HUES64 (cell line): ENCODE results near the gene COMMD3.
"Not testable (repeated sequence)": the region's sequence is repeated elsewhere in the genome, so short reads cannot be mapped to it uniquely, and the experiment has no call there.

ENCODE experiments used
- H3K27ac ChIP-seq: 2 replicates; pipeline ENCODE4 v1.7.0; 2013; ENCODE audit warnings: low read depth, low read length, inconsistent platforms
- H3K27me3 ChIP-seq: 2 replicates; pipeline ENCODE4 v1.6.1; 2013; ENCODE audit warnings: mild to moderate bottlenecking, low read length; ENCODE audit not compliant: insufficient read depth
- H3K36me3 ChIP-seq: 2 replicates; pipeline ENCODE4 v1.6.1; 2013; ENCODE audit warnings: mild to moderate bottlenecking, low read length; ENCODE audit not compliant: insufficient read depth
- H3K4me1 ChIP-seq: 2 replicates; pipeline ENCODE4 v1.6.1; 2013; ENCODE audit warnings: mild to moderate bottlenecking, low read length, moderate library complexity; ENCODE audit not compliant: insufficient read depth
- H3K4me3 ChIP-seq: 2 replicates; pipeline ENCODE4 v1.5.1; 2013; ENCODE audit warnings: mild to moderate bottlenecking, low read length, moderate library complexity
- H3K9ac ChIP-seq: 2 replicates; pipeline ENCODE4 v1.6.1; 2013; ENCODE audit warnings: mild to moderate bottlenecking, low read depth, low read length
- H3K9me3 ChIP-seq: 2 replicates; pipeline ENCODE4 v1.6.1; 2013; ENCODE audit warnings: low read depth, low read length; ENCODE audit not compliant: insufficient read depth
- WGBS: fragments of 150-250, 120-280 bp; methylation state at CpG from one replicate; pipeline ENCODE4 v1.1.7; 2013; ENCODE audit warnings: missing lambda C conversion rate; 5-methylcytosine and 5-hydroxymethylcytosine counted together

The COMMD3 gene

DNA sequence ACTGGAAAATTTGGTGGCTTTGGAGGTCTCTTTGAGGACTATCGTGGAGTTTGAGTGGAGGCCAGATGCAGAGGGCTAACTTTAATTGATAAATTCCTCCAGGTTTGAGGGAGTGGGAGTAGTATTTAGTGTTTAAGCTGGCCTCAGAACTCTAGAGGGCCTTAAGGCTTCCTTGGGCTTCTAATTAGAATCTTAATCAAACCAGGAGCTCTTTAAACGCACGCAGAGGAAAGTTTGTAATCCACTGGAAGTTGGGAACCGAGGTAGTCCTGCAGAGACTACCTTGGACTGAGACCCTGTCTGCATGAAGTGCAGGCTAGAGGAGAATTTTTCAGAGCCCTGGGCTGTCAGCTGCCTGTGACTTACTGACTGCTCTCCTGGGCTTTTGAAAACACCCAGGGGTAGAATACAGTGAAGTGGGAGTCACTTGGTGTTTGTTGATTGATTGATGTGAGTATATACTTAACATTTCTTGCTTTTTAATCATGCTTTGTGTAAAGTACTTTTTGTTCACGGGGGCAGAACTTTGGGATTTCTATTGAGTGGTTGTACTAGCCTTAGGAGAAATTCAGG, 35.0 kb downstream of the COMMD3 start:
- no peaks in the 10 kb centered on the region for H3K4me1 ChIP-seq
- H3K9ac ChIP-seq = no peak overlapping the region
- no peaks in the 10 kb centered on the region for H3K36me3 ChIP-seq
- peaks cover 39% of the 10 kb centered on the region for H3K27me3 ChIP-seq
- no peak overlapping the region for H3K27ac ChIP-seq
- WGBS = 88% methylated on average over 5 of the region's 5 CpGs
- H3K4me3 ChIP-seq = no peak overlapping the region
- H3K9me3 ChIP-seq = no peaks in the 10 kb centered on the region

DNA sequence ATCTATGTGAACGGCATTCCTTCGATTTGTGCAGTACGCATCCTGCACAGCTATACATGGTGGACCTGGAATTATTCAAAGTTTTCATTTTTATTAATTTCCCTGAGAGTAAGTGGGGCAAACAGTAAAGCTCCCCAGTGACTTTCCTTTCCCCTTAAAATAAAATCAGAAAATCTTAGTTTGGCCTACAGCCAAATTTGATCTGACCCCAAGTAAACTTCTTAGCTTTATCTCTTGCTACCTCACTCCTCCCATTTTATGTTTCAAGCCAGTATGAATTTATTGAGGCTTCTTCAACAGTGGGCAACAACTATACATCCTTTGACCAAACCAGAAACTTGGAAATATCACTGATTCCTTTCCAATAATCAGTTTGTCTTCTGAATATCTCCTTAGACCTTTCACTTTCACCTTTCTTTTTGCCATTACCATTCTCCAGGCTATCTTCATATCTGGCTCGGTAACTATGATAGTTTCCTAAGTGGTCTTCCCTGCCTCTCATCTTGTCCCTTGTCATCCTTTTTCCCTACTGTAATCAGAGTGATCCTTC, 40.2 kb downstream of the COMMD3 start:
- Histone ChIP-seq H3K27ac (no peak overlapping the region), H3K4me1 (no peaks in the 10 kb centered on the region), H3K9ac (no peak overlapping the region), H3K9me3 (no peaks in the 10 kb centered on the region), H3K4me3 (no peak overlapping the region), H3K27me3 (no peaks in the 10 kb centered on the region), H3K36me3 (no peaks in the 10 kb centered on the region)
- WGBS = 98% methylated on average over 4 of the region's 4 CpGs

DNA sequence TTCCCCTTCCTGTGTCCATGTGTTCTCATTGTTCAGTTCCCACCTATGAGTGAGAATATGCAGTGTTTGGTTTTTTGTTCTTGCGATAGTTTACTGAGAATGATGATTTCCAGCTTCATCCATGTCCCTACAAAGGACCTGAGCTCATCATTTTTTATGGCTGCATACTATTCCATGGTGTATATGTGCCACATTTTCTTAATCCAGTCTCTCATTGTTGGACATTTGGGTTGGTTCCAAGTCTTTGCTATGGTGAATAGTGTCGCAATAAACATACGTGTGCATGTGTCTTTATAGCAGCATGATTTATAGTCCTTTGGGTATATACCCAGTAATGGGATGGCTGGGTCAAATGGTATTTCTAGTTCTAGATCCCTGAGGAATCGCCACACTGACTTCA, 41.6 kb downstream of the COMMD3 start:
- H3K9ac ChIP-seq, H3K36me3 ChIP-seq, H3K4me1 ChIP-seq, H3K4me3 ChIP-seq, H3K27me3 ChIP-seq, H3K27ac ChIP-seq, H3K9me3 ChIP-seq: not testable (repeated sequence)
- no CpG with 5 or more reads among the region's 4 CpGs for WGBS

DNA sequence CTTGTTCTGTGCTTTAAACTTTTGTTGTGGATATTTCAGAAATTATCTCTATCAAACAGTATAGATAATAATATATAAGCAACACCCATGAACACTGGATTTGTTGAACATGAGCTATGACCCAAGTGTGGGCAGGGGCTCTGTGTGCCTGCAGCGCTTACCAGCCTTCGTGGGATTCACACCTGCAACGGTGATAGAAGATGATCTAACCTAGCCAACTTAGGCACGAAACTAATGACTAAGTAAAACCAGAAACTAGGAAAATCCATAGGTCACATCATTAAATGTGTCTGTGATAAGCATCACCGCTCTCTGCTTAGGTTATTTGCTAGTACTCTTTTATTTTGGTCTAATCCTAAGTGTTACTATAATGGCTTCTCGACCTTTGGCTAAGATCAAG, 47.1 kb downstream of the COMMD3 start:
- H3K9ac ChIP-seq = no peak overlapping the region
- H3K27ac ChIP-seq = no peak overlapping the region
- H3K36me3 ChIP-seq = no peaks in the 10 kb centered on the region
- no peaks in the 10 kb centered on the region for H3K4me1 ChIP-seq
- no peaks in the 10 kb centered on the region for H3K9me3 ChIP-seq
- H3K4me3 ChIP-seq = no peak overlapping the region
- 95% methylated on average over 5 of the region's 6 CpGs for WGBS
- H3K27me3 ChIP-seq = no peaks in the 10 kb centered on the region

DNA sequence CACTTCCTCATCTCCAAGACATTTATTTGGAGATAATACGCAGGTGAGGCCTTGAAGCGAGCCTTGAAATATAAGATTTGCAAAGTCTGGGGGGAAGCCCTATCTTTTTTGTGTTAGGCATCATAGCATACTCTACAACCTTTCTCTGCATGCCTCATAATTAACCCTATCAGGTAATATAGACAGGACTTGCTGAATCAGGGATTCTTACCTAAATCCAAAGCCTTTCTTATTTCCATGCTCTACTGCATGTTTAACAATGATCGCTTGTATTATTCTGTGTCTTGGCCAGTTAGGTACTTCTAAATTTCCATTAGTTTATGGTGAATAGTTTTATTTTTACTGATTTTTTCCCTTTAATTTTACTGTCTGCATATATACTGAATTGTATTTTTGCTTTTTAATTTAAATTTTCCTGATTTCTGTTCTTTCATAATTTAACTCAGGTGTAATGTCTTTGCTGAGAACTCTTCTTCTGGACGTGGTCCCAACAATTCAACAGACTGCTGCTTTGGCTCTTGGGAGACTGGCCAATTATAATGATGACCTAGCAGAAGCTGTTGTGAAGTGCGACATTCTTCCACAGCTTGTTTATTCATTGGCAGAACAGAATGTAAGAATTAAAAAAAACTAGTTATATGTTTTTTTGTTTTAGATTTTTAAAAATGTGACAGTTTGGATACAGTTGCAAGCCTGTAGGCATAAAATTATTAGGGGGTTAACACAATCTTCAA, 48.4 kb downstream of the COMMD3 start:
- Histone ChIP-seq H3K27me3 (no peaks in the 10 kb centered on the region), H3K4me3 (no peak overlapping the region), H3K27ac (no peak overlapping the region), H3K36me3 (no peaks in the 10 kb centered on the region), H3K9ac (no peak overlapping the region), H3K9me3 (no peaks in the 10 kb centered on the region), H3K4me1 (no peaks in the 10 kb centered on the region)
- WGBS = 90% methylated on average over 4 of the region's 5 CpGs

DNA sequence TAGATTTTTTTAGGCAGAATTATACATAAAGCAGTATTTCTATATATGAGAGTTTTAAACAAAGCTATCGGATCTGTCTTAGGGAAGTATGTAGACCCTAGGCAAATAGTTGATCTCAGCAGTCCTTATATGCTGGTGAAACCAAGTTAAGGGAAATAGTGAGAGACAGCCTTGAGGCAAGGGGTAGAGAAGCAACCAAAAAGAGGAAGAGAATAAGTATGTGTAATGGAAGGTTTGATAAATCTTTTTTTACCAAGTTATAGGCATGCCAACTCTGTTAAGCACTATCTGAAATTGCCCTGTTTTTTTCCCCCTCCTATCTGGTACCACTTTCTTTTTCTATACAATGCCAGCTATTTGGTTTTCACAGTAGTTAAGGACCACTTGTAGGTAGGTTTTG, 49.0 kb downstream of the COMMD3 start:
- no peaks in the 10 kb centered on the region for H3K36me3 ChIP-seq
- no peak overlapping the region for H3K27ac ChIP-seq
- H3K27me3 ChIP-seq = no peaks in the 10 kb centered on the region
- H3K4me3 ChIP-seq = no peak overlapping the region
- H3K9me3 ChIP-seq = no peaks in the 10 kb centered on the region
- no peak overlapping the region for H3K9ac ChIP-seq
- 91% methylated on average over 1 of the region's 1 CpG for WGBS
- no peaks in the 10 kb centered on the region for H3K4me1 ChIP-seq

DNA sequence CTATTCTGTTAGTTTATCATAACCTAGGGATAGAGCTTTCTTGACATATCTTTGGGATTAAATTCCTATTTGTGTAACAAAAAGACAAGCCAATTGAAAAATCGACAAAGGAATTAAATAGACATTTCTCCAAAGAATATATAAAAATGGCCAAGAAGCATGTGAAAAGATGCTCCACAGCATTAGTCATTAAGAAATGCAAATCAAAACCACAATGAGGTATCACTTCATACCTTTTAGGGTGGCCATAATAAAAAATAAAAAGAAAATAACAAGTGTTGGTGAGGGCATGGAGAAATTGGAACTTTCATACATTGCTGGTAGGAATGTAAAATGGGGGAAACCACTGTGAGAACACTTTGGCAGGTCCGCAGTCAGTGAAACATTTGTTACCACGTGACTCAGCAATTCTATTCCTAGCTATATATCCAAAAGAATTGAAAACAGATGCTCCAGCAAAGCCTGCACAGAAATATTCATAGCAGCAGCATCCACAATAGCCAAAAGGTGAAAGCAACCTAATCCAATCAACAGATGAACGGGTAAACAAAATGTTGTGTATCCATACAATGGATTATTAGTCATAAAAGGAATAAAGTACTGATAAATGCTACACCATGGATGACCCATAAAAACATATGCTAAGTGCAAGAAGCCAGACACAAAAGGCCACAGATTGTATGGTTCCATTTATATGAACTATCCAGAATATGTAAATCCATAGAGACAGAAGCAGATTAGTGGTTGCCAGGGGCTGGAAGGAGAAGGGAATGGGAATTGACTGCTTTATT, 49.7 kb downstream of the COMMD3 start:
- no peak overlapping the region for H3K4me3 ChIP-seq
- H3K36me3 ChIP-seq = no peaks in the 10 kb centered on the region
- H3K27ac ChIP-seq = no peak overlapping the region
- no peaks in the 10 kb centered on the region for H3K9me3 ChIP-seq
- H3K4me1 ChIP-seq = no peaks in the 10 kb centered on the region
- H3K27me3 ChIP-seq = no peaks in the 10 kb centered on the region
- WGBS = 85% methylated on average over 4 of the region's 4 CpGs
- no peak overlapping the region for H3K9ac ChIP-seq

DNA sequence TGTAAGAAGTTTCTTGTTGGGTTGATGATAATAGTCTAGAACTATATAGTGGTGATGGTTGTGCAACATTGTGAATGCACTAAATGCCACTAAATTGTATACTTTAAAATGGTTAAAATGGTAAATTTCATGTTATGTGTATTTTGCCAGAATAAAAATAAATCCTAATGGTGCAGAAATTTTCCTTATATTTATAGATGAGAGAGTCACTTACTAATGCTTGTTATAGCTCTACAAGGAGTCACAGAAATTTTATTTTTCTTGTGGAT, 50.2 kb downstream of the COMMD3 start:
- no peaks in the 10 kb centered on the region for H3K4me1 ChIP-seq
- no peak overlapping the region for H3K27ac ChIP-seq
- H3K4me3 ChIP-seq = no peak overlapping the region
- no peak overlapping the region for H3K9ac ChIP-seq
- H3K36me3 ChIP-seq = no peaks in the 10 kb centered on the region
- no peaks in the 10 kb centered on the region for H3K27me3 ChIP-seq
- no peaks in the 10 kb centered on the region for H3K9me3 ChIP-seq

DNA sequence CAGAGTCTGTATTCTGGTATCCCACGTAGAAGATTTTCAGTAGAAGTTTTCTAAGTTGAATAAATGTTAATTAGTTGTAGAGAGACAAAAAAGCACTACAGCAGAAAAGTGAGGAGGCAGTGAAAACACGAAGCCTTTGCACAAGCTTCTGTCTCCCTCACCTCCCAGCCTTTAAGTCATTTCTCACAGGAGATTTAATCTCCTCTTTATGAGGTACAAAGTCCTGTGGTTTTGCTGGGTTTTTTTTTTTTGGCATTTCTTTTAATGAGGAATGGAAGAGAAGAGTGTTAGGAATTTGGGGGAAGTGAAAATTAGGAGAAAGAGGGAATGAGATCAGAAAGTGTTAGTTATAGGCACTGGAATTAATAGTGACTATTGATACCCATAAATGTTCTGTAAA, 50.6 kb downstream of the COMMD3 start:
- WGBS = 46% methylated on average over 1 of the region's 2 CpGs
- no peaks in the 10 kb centered on the region for H3K4me1 ChIP-seq
- no peak overlapping the region for H3K4me3 ChIP-seq
- H3K27me3 ChIP-seq = no peaks in the 10 kb centered on the region
- no peaks in the 10 kb centered on the region for H3K9me3 ChIP-seq
- no peaks in the 10 kb centered on the region for H3K36me3 ChIP-seq
- H3K27ac ChIP-seq = no peak overlapping the region
- H3K9ac ChIP-seq = no peak overlapping the region

DNA sequence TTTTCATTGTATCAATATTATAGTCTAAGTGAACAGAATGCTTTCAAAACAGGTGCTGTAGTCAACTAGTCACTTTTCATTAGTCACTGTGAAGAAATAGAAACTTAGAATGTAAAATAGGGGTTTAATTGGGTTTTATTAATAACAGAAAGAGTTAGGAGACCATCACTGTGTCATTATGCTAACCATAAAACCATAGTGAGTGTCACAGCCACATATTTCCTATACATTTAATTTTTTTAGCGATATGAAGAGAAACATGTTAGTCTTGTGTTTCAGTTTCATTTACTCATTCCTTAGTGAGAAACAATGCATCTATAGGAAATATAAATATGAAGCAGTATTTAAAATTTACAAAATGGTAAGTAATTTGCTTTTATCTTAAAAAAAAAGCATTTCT, 51.3 kb downstream of the COMMD3 start:
- Histone ChIP-seq H3K4me1 (no peaks in the 10 kb centered on the region), H3K27ac (no peak overlapping the region), H3K9ac (no peak overlapping the region), H3K4me3 (no peak overlapping the region), H3K27me3 (no peaks in the 10 kb centered on the region), H3K36me3 (no peaks in the 10 kb centered on the region), H3K9me3 (no peaks in the 10 kb centered on the region)
- WGBS = no CpG with 5 or more reads among the region's 1 CpG

DNA sequence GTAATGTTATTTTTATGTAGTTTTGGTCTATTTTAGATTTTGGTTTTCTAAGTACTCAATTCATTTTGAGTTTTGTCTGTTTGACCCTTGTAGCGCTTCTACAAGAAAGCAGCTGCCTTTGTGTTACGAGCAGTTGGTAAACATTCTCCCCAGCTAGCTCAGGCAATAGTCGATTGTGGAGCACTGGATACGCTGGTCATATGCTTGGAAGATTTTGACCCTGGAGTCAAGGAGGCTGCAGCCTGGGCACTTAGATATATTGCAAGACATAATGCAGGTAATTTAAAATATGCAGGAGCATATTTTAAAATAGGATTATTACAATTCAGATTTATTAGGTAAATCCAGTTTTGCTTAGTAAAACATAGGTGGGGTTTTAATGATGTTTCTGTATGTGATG, 52.2 kb downstream of the COMMD3 start:
- no peaks in the 10 kb centered on the region for H3K36me3 ChIP-seq
- no peaks in the 10 kb centered on the region for H3K9me3 ChIP-seq
- 90% methylated on average over 4 of the region's 4 CpGs for WGBS
- no peak overlapping the region for H3K27ac ChIP-seq
- no peak overlapping the region for H3K4me3 ChIP-seq
- H3K4me1 ChIP-seq = no peaks in the 10 kb centered on the region
- no peak overlapping the region for H3K9ac ChIP-seq
- H3K27me3 ChIP-seq = no peaks in the 10 kb centered on the region
